T-cell (primary cell): Measurements from ENCODE around the gene GABRA1. TPM values are rescaled to one million over a fixed set of nuclear protein-coding genes. Genes with fewer than 3 reads are reported as not detected.

Experiments used
- ATAC-seq, 4 experiments: fragments of 200-7000 bp in 3 of 4; fragments of 150-1000 bp in 1 of 4; cut with Tn5 transposase; replicated peaks in 1 of 4; 1 replicate in 3 of 4; 2 replicates in 1 of 4; pipeline ENCODE4 v1.10.0; 2021; ENCODE audit warnings: moderate library complexity in 3 of 4, mild to moderate bottlenecking in 2 of 4, moderate number of reproducible peaks in 1 of 4
- CTCF ChIA-PET, 2 donors: fragments of 300-600 bp; sonication (Branson Sonifier 250); formaldehyde crosslinking; loops; one replicate each; lab custom pipeline; 2022; ENCODE audit warnings: antibody characterized with exemption in 2 of 2; lab: Charles Lee
- POLR2A ChIA-PET, 2 donors: fragments of 300-600 bp; sonication (Branson Sonifier 250); formaldehyde crosslinking; loops; one replicate each; lab custom pipeline; 2022; ENCODE audit warnings: antibody characterized with exemption in 2 of 2; lab: Charles Lee
- DNase-seq, 35 experiments: peaks; one replicate each; pipeline versions ENCODE4 v3.0.0 to v3.0.0-alpha.2; 2013 to 2023
- H3K27ac ChIP-seq: one replicate; pipeline ENCODE4 v1.5.1; 2013; ENCODE audit warnings: low read length
- H3K27me3 ChIP-seq, 2 experiments: replicated peaks in 1 of 2; 1 replicate in 1 of 2; 2 replicates in 1 of 2; pipeline versions ENCODE4 v1.6.1 to v1.7.0; 2013; ENCODE audit warnings: low read length in 1 of 2, mixed read lengths in 1 of 2; ENCODE audit not compliant: control insufficient read depth in 2 of 2, insufficient read depth in 2 of 2; ENCODE audit errors: extremely low read depth in 1 of 2
- H3K36me3 ChIP-seq, 2 donors: 1 replicate in 1 of 2; 2 replicates in 1 of 2; pipeline versions ENCODE4 v1.6.1 to v1.7.0; 2013; ENCODE audit warnings: low read length in 1 of 2; ENCODE audit not compliant: control insufficient read depth in 2 of 2, insufficient read depth in 1 of 2; ENCODE audit errors: extremely low read depth in 1 of 2
- H3K4me1 ChIP-seq, 2 experiments: 1 replicate in 1 of 2; 2 replicates in 1 of 2; pipeline versions ENCODE4 v1.6.1 to v1.7.0; 2013; ENCODE audit warnings: low read length in 2 of 2, mixed read lengths in 1 of 2; ENCODE audit not compliant: insufficient read depth in 2 of 2, control insufficient read depth in 1 of 2; ENCODE audit errors: extremely low read depth in 1 of 2
- H3K4me3 ChIP-seq, 2 donors: 1 replicate in 1 of 2; 2 replicates in 1 of 2; pipeline versions ENCODE4 v1.5.1 to v1.7.0; 2013; ENCODE audit warnings: mild to moderate bottlenecking in 2 of 2, low read length in 1 of 2, moderate library complexity in 1 of 2; ENCODE audit not compliant: control insufficient read depth in 1 of 2; ENCODE audit errors: extremely low read depth in 1 of 2
- H3K9me3 ChIP-seq: 2 replicates; pipeline ENCODE4 v1.7.0; 2013
- H3K27ac Mint-ChIP-seq, 2 donors: one replicate each; pipeline ENCODE4 v1.8.0; 2020 to 2021; ENCODE audit warnings: mild to moderate bottlenecking in 2 of 2, mixed read lengths in 2 of 2
- H3K27me3 Mint-ChIP-seq, 2 donors: one replicate each; pipeline ENCODE4 v1.8.0; 2021 to 2022; ENCODE audit warnings: mixed read lengths in 2 of 2
- H3K36me3 Mint-ChIP-seq: one replicate; pipeline ENCODE4 v1.8.0; 2021; ENCODE audit warnings: mixed read lengths
- H3K4me1 Mint-ChIP-seq, 3 donors: one replicate each; pipeline ENCODE4 v1.8.0; 2020 to 2022; ENCODE audit warnings: mixed read lengths in 3 of 3, mild to moderate bottlenecking in 1 of 3
- H3K4me3 Mint-ChIP-seq, 3 donors: one replicate each; pipeline ENCODE4 v1.8.0; 2020 to 2022; ENCODE audit warnings: mild to moderate bottlenecking in 3 of 3, mixed read lengths in 3 of 3, moderate library complexity in 3 of 3
- H3K9me3 Mint-ChIP-seq, 3 donors: one replicate each; pipeline ENCODE4 v1.8.0; 2020 to 2022; ENCODE audit warnings: mixed read lengths in 3 of 3
- WGBS: methylation state at CpG from one replicate; pipeline ENCODE4 v1.1.5; 2013; ENCODE audit warnings: missing lambda C conversion rate; ENCODE audit not compliant: insufficient coverage; 5-methylcytosine and 5-hydroxymethylcytosine counted together
- total RNA-seq, 35 experiments: library from RNA in 6 of 35; stranded (reverse) in 6 of 35; fragments of 120-200 nt in 1 of 35; gene quantifications; one replicate each; pipeline versions ENCODE4 v1.2.1 to v1.2.4 and lab custom pipeline; 2013 to 2026

The GABRA1 gene
- total RNA-seq (not detected), total RNA-seq (lab: John Stamatoyannopoulos, UW) (0 to 0.12 (median 0) reads per million in 29 experiments)
- total RNA-seq (2013) = not detected

DNA sequence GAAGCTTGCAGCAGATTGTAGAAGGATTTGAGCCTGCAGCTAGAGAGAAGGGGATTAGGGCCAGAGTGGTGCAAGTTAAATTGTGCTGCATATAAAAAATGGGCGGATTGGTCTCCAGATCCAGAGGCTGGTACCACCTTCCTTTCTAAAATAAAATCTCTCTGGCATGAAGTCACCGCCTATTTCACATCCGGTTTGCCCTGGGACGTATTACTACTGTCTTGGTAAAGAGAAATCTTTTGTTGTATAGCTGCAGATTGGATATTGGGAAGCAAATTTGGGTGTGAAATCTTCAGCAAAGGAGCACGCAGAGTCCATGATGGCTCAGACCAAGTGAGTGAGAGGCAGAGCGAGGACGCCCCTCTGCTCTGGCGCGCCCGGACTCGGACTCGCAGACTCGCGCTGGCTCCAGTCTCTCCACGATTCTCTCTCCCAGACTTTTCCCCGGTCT, at the start of gene GABRA1:
Gene GABRA1, plus strand, starts transcription at position 180 of the 451 bp plus-strand sequence. CDS start 2,691 bp downstream, outside the sequence.
- H3K9me3 ChIP-seq = no peaks in the 10 kb centered on the region
- ChIA-PET CTCF (no interaction called here), POLR2A (interaction anchor here in 1 of 2 donors (0.6 kb wide), 1 partner anchor 46 kb away, joined by 3 read pairs; no protein-coding TSS in a partner anchor)
- no peaks in the 10 kb centered on the region for H3K4me1 ChIP-seq
- peaks cover 3 to 15% of the 10 kb centered on the region in 2 experiments for H3K27me3 ChIP-seq
- H3K4me3 Mint-ChIP-seq = no peak within 1 kb of the TSS
- no peaks in the 10 kb centered on the region for H3K4me1 Mint-ChIP-seq
- no peak within 1 kb of the TSS for H3K27ac Mint-ChIP-seq
- 16% methylated on average over 5 of the region's 16 CpGs for WGBS
- H3K27me3 Mint-ChIP-seq = peaks cover 4 to 15% of the 10 kb centered on the region in 2 donors
- H3K36me3 Mint-ChIP-seq = no peaks in the 10 kb centered on the region
- no peak for ATAC-seq
- no peaks in the 10 kb centered on the region for H3K36me3 ChIP-seq
- no peak within 1 kb of the TSS for H3K27ac ChIP-seq
- no peak within 1 kb of the TSS for H3K4me3 ChIP-seq
- peaks cover 0 to 5% (median 4%) of the 10 kb centered on the region in 3 donors for H3K9me3 Mint-ChIP-seq
- no peak for DNase-seq

GRCh38 chr5:161799316-161799715, 48.6 kb upstream of the GABRA1 start:
- H3K27ac Mint-ChIP-seq = no peak overlapping the region
- ChIA-PET POLR2A (no interaction called here), CTCF (no interaction called here)
- Histone ChIP-seq H3K27ac (no peak overlapping the region), H3K9me3 (no peaks in the 10 kb centered on the region), H3K4me1 (no peaks in the 10 kb centered on the region), H3K36me3 (no peaks in the 10 kb centered on the region), H3K4me3 (no peak overlapping the region), H3K27me3 (no peaks in the 10 kb centered on the region)
- H3K4me3 Mint-ChIP-seq = no peak overlapping the region
- H3K9me3 Mint-ChIP-seq = peaks cover 4 to 6% (median 6%) of the 10 kb centered on the region in 3 donors
- H3K36me3 Mint-ChIP-seq = no peaks in the 10 kb centered on the region
- no peaks in the 10 kb centered on the region for H3K27me3 Mint-ChIP-seq
- WGBS = 75% methylated on average over 3 of the region's 3 CpGs
- no peaks in the 10 kb centered on the region for H3K4me1 Mint-ChIP-seq
- no peak for ATAC-seq
- DNase-seq = no peak

- no peaks in the 10 kb centered on the region for H3K36me3 Mint-ChIP-seq
- H3K27ac ChIP-seq = no peak overlapping the region
- ChIA-PET POLR2A (no interaction called here), CTCF (no interaction called here)
- no peaks in the 10 kb centered on the region for H3K4me1 Mint-ChIP-seq
- H3K9me3 ChIP-seq = no peaks in the 10 kb centered on the region
- ATAC-seq = no peak
- no peak for DNase-seq
- no peaks in the 10 kb centered on the region for H3K27me3 ChIP-seq
- H3K4me3 ChIP-seq = no peak overlapping the region
- no peaks in the 10 kb centered on the region for H3K27me3 Mint-ChIP-seq
- H3K4me3 Mint-ChIP-seq = no peak overlapping the region
- no peak overlapping the region for H3K27ac Mint-ChIP-seq
- no peaks in the 10 kb centered on the region for H3K36me3 ChIP-seq
- H3K9me3 Mint-ChIP-seq = peaks cover 4 to 9% (median 6%) of the 10 kb centered on the region in 3 donors
- no peaks in the 10 kb centered on the region for H3K4me1 ChIP-seq
- WGBS = no CpG with 5 or more reads among the region's 1 CpG
Observed at GRCh38 chr5:161804263-161804662, 43.7 kb upstream of the GABRA1 start.

GRCh38 chr5:161846746-161847145, 1.2 kb upstream of the GABRA1 start:
- Mint-ChIP-seq H3K36me3 (no peaks in the 10 kb centered on the region), H3K27ac (no peak overlapping the region), H3K4me3 (no peak overlapping the region), H3K9me3 (peaks cover 0 to 5% (median 4%) of the 10 kb centered on the region in 3 donors), H3K4me1 (no peaks in the 10 kb centered on the region), H3K27me3 (peaks cover 4 to 15% of the 10 kb centered on the region in 2 donors)
- no peaks in the 10 kb centered on the region for H3K36me3 ChIP-seq
- whole genome bisulfite sequencing = 14% methylated on average over 2 of the region's 5 CpGs
- peaks cover 3 to 15% of the 10 kb centered on the region in 2 experiments for H3K27me3 ChIP-seq
- no peaks in the 10 kb centered on the region for H3K4me1 ChIP-seq
- CTCF ChIA-PET = no interaction called here
- no peak overlapping the region for H3K27ac ChIP-seq
- ATAC-seq (no peak), DNase-seq (no peak)
- no peak overlapping the region for H3K4me3 ChIP-seq
- POLR2A ChIA-PET = no interaction called here
- no peaks in the 10 kb centered on the region for H3K9me3 ChIP-seq

GRCh38 chr5:161847447-161847846, 473 bp upstream of the GABRA1 start:
- ChIA-PET POLR2A (no interaction called here), CTCF (no interaction called here)
- Histone ChIP-seq H3K27ac (no peak overlapping the region), H3K36me3 (no peaks in the 10 kb centered on the region), H3K27me3 (peaks cover 3 to 15% of the 10 kb centered on the region in 2 experiments), H3K4me3 (no peak overlapping the region), H3K9me3 (no peaks in the 10 kb centered on the region), H3K4me1 (no peaks in the 10 kb centered on the region)
- Mint-ChIP-seq H3K4me1 (no peaks in the 10 kb centered on the region), H3K27me3 (peaks cover 4 to 15% of the 10 kb centered on the region in 2 donors), H3K36me3 (no peaks in the 10 kb centered on the region), H3K9me3 (peaks cover 0 to 5% (median 4%) of the 10 kb centered on the region in 3 donors), H3K4me3 (no peak overlapping the region), H3K27ac (no peak overlapping the region)
- no CpG with 5 or more reads among the region's 12 CpGs for WGBS
- ATAC-seq = no peak
- no peak for DNase-seq

GRCh38 chr5:161850491-161850890, 2.6 kb downstream of the GABRA1 start:
- peaks cover 4 to 15% of the 10 kb centered on the region in 2 donors for H3K27me3 Mint-ChIP-seq
- no peak overlapping the region for H3K4me3 Mint-ChIP-seq
- no peaks in the 10 kb centered on the region for H3K4me1 Mint-ChIP-seq
- H3K4me3 ChIP-seq = no peak overlapping the region
- no CpG with 5 or more reads among the region's 3 CpGs for WGBS
- no peaks in the 10 kb centered on the region for H3K4me1 ChIP-seq
- POLR2A ChIA-PET = no interaction called here
- H3K36me3 Mint-ChIP-seq = no peaks in the 10 kb centered on the region
- no peaks in the 10 kb centered on the region for H3K36me3 ChIP-seq
- H3K27me3 ChIP-seq = peaks cover 3 to 15% of the 10 kb centered on the region in 2 experiments
- peaks cover 0 to 5% (median 4%) of the 10 kb centered on the region in 3 donors for H3K9me3 Mint-ChIP-seq
- CTCF ChIA-PET = no interaction called here
- H3K9me3 ChIP-seq = no peaks in the 10 kb centered on the region
- no peak overlapping the region for H3K27ac ChIP-seq
- H3K27ac Mint-ChIP-seq = no peak overlapping the region
- no peak for DNase-seq
- ATAC-seq = no peak
